HL-60 (cell line): Measurements from ENCODE around the gene PDRG1.

Experiments used
- DNase-seq, 2 experiments: peaks; one replicate each; pipeline ENCODE4 v3.0.0-alpha.2; 2010 to 2020; ENCODE audit warnings: low read depth in 1 of 2, low spot score in 1 of 2
- H3K27ac ChIP-seq: fragments of 250-450 bp; sonication (Bioruptor Pico); replicated peaks from 2 replicates; pipeline ENCODE4 v1.5.1; 2020; ENCODE audit warnings: mild to moderate bottlenecking, moderate library complexity
- H3K27me3 ChIP-seq: fragments of 250-450 bp; sonication (Bioruptor Pico); 2 replicates; pipeline ENCODE4 v1.5.1; 2021; ENCODE audit warnings: mild to moderate bottlenecking, moderate library complexity; ENCODE audit not compliant: insufficient read depth, poor library complexity, severe bottlenecking
- H3K4me3 ChIP-seq: replicated peaks from 2 replicates; pipeline ENCODE4 v1.5.1; 2011; ENCODE audit warnings: mild to moderate bottlenecking, control low read depth, low read length; ENCODE audit not compliant: insufficient read depth
- GABPA ChIP-seq: IDR thresholded peaks from 2 replicates; pipeline ENCODE4 v1.6.1; 2012; ENCODE audit warnings: low read depth
- POLR2AphosphoS5 ChIP-seq: IDR thresholded peaks from 2 replicates; pipeline ENCODE4 v1.6.1; 2012; ENCODE audit warnings: low read depth
- REST ChIP-seq: IDR thresholded peaks from 2 replicates; pipeline ENCODE4 v1.6.1; 2012; ENCODE audit warnings: low read depth; ENCODE audit not compliant: insufficient replicate concordance
- SPI1 ChIP-seq: IDR thresholded peaks from 2 replicates; pipeline ENCODE4 v1.6.1; 2012; ENCODE audit warnings: low read depth, mild to moderate bottlenecking, borderline replicate concordance
- TF ChIP-seq, protein P1 (sequence below): IDR thresholded peaks from one replicate; pipeline ENCODE4 v1.5.1; 2011; ENCODE audit warnings: low read length, control low read depth, inconsistent platforms; ENCODE audit not compliant: insufficient read depth

The PDRG1 gene

DNA sequence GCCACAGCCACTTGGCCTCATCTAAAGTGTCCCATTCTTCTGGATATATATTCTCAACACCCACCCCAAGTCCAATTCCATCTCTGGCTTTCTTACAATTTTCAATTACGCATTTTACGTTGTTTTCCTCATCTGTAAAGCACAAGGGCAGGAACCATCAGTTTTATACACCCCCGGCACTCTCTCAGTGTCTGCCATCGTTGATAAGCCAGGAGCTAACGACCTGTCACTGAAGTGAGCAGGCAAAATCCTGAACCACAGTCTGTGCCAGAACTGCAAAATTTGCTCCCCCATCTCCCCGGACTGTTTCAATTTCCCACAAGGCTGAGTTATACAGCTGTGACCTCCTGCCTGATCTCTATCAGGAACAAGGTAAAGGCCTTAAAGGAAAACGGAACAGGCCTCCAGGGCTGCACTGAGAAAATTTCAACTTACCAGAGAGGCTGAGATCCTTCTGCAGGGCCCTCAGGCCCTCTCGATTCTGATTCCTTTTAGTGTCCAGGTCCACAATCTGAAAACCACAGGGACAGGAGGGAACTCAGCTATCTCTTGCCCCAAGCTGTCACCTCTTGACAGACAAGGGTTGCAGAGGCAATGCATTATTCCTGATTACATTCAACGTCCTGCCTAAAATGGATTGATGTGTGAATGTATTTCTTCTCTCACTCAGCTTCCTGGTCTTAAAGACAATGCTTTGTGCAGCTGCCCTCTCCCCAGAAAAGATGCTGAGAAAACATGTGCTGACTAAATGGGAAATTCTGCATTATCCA, 1.8 kb downstream of the PDRG1 start:
- no peak for TF ChIP-seq SPI1
- TF ChIP-seq POLR2AphosphoS5 = no peak
- no peak overlapping the region for H3K4me3 ChIP-seq
- H3K27ac ChIP-seq = no peak overlapping the region
- no peak for DNase-seq
- no peaks in the 10 kb centered on the region for H3K27me3 ChIP-seq

GRCh38 chr20:31948008-31948407, 3.8 kb downstream of the PDRG1 start:
- TF ChIP-seq, protein P1, sequence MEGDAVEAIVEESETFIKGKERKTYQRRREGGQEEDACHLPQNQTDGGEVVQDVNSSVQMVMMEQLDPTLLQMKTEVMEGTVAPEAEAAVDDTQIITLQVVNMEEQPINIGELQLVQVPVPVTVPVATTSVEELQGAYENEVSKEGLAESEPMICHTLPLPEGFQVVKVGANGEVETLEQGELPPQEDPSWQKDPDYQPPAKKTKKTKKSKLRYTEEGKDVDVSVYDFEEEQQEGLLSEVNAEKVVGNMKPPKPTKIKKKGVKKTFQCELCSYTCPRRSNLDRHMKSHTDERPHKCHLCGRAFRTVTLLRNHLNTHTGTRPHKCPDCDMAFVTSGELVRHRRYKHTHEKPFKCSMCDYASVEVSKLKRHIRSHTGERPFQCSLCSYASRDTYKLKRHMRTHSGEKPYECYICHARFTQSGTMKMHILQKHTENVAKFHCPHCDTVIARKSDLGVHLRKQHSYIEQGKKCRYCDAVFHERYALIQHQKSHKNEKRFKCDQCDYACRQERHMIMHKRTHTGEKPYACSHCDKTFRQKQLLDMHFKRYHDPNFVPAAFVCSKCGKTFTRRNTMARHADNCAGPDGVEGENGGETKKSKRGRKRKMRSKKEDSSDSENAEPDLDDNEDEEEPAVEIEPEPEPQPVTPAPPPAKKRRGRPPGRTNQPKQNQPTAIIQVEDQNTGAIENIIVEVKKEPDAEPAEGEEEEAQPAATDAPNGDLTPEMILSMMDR = no peak
- no peak for TF ChIP-seq GABPA
- no peak for TF ChIP-seq SPI1
- TF ChIP-seq POLR2AphosphoS5 = no peak
- TF ChIP-seq REST = no peak
- Histone ChIP-seq H3K27ac (no peak overlapping the region), H3K27me3 (no peaks in the 10 kb centered on the region), H3K4me3 (no peak overlapping the region)
- DNase-seq = no peak

GRCh38 chr20:31945785-31946184, 6.1 kb downstream of the PDRG1 start:
- Histone ChIP-seq H3K27me3 (no peaks in the 10 kb centered on the region), H3K27ac (no peak overlapping the region), H3K4me3 (no peak overlapping the region)
- no peak for TF ChIP-seq POLR2AphosphoS5
- no peak for TF ChIP-seq GABPA
- no peak for TF ChIP-seq REST
- no peak for TF ChIP-seq SPI1
- TF ChIP-seq, protein P1 = no peak
- DNase-seq = no peak

GRCh38 chr20:31945319-31945718, 6.5 kb downstream of the PDRG1 start:
- H3K27me3 ChIP-seq = no peaks in the 10 kb centered on the region
- no peak for TF ChIP-seq REST
- TF ChIP-seq, protein P1 = no peak
- no peak for DNase-seq
- no peak overlapping the region for H3K4me3 ChIP-seq
- no peak overlapping the region for H3K27ac ChIP-seq
